ENCODE results near the gene COL19A1.

COL19A1 gene

DNA sequence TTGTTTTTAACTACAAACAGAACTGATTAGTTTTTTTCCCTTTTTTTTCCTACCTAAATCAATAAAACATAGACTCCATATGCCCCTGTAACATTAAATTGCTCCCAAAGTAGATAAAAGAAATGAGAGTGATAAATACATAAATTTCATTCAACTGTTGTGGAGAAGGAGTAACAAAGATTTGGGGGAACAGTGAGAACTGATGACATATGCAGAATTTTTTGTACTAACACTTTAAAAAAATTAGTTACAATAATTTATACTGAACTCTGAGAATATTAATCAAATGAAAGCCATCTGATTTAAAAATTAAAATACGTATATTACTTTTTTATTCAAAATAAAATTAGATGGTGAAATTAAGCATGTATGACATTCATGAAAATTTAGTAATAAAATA lies 195.7 kb downstream of the COL19A1 start:
- no peak for DNase-seq

DNA sequence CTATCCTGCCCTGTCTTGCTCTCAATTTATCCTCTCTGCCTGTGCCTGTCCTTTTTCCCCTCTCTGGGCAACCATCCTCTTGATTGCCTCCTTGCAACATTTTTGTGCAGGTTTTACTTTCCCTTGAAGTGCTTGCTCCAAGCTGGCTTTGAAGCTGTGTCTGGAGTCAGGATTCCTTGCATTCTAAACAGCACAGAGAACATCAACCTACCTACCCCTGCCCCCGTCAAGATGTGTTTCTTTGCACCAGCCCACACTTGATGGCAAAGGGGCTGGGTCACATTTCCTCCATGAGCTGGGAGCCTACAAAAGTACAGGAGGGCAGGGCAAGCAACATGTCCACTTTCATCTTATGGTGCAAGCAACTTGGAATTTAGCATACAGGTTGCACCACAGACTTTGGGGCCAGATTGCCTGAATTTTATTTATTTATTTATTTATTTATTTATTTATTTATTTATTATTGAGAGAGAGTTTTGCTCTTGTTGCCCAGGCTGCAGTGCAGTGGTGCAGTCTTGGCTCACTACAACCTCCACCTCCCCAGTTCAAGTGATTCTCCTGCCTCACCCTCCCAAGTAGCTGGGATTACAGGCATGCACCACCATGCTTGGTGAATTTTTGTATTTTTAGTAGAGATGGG lies 206.3 kb downstream of the COL19A1 start:
- no peak for DNase-seq

DNA sequence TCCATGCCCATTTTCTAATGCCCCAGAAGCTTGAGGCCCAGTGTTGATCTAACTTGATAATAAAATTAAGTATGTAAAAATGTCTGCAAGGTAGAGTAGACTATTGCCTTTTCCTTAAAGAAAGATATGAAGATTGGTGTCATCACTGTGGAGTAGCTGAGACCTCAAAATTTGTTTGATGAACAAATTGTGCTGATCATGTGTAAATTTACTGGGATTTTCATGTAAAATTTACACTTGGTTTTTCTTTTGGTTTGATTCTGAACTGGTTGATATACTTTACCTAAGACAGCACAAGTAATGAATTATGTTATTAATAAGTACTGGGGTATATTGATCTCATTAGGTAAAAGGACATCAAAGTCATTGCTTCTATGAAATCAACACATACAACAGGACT lies 207.3 kb downstream of the COL19A1 start:
- no peak for DNase-seq

DNA sequence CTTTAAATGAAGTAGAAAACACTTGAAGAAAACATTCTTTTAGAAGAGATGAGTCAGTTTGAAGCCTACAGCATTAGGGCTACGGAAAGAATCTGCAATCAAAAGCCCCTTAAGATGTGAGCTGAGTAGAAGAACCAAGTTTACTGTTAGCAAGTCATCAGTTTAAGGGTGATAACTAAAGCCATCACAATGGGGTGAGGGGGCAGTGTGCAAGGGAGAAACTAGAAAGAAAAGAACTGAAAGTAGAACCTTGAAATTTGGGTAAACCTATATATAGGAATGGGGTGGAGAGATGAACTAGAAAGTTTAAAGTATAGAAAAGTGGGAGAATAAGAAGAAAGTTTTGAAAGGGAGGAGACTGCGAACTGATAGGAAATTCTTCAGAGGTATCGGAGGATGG lies 212.9 kb downstream of the COL19A1 start:
- DNase-seq: no peak

DNA sequence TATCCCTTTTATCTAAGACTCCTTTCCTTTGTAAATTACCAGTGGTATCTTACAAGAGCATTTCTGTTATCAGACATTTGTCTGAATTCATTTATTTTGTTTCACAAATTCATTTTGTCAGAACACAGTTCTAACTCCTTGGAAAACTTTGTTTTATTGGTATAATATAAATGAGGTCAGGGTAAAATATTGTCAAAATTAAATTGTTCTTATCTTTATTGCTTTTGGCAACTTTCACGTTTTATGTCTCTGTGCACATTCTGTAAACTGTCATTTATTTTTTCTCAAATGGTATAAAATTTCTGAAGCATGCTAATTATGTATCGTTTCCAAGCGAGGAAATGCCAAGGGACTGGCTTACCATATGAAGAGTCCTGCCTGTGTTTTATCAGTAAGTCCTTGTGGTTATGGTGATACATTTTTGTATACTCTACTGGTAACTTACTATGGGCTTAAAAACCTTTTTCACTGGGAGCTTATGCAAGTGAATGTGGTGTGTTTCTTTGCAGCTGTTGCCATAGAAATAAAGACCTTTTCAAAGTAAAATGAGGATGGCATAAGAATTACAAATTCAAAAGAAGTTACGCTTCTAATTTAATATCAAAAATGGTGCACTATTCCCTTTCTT lies 214.2 kb downstream of the COL19A1 start:
- no peak for DNase-seq

- DNase-seq: no peak
Observed at GRCh38 chr6:70082830-70083229, 216.5 kb downstream of the COL19A1 start.

DNA sequence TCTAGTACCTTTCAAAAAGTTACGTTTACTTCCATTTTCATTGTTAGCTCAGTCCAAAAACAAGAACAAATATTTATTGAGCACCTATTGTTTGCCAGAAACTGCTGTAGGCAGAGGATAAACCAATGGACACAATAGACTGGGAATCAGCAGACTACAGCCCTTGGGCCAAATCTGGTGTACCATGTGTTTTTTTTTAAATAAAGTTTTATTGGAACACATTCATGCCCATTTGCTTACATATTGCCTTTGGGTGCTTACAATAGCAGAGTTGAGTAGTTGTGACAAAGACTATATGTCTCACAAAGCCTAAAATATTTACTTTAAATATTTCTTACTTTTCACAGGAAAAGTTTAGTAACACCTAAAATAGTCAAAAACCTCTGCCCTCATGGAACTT lies 220.4 kb downstream of the COL19A1 start:
- no peak for DNase-seq

DNA sequence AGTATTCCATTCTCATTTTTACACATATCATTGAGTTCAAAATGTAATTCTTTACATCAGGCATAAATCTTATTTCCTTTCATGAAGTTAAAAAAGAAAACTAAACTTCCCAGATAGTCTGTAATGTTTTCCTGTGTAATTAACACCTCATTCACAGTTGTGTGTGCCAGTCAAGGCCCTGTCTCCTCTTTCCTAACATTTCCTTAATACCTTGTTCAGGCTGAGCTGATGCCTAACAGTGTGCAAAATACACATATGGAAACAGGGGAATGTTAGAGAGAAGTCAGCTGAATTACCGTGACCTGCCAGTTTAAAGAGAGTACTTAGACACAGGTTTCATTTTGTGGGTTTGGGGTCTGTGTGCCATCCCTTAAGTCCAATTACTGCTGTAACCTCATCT lies 227.8 kb downstream of the COL19A1 start:
- no peak for DNase-seq

GRCh38 chr6:70099732-70100131 lies 233.4 kb downstream of the COL19A1 start:
- DNase-seq: no peak

GRCh38 chr6:70103798-70104197 lies 237.4 kb downstream of the COL19A1 start:
- DNase-seq: no peak

DNA sequence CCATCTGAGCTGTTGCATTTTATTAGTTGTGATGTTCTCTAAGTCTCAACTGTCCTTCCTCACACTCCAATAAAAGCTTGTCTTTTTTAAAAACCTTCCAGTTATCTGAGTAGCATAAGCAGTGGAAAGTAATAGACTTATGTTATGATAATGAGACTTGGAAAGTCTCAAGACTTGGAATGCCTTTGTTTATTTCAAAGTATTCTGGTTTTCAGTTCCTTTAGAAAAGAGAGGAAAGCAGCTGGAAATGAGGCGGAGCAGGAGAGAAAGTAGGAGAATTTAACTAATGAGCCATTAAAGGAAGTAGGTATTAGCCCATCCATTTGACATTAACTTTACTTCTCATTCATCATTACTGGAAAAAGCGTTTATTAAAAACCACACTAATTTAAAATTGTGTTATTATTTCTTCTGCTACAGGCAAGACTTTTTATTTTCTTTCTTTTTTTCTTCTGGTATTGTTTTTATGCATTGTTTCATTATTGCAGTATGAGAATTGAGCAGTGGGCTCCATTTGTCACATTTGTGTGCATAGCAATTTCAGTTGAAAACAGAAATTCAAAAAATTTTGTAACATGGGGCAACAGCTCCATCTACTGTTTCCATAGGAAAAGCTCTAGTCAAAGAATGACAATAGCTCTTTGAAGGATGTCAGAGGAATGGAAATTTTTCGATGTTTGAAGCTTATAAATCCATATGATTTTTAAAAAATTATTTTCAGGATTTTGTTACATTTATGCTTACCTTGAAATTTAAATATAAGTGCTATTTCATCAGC lies 241.7 kb downstream of the COL19A1 start:
- DNase-seq: peak; percentile 45

- peak; percentile 78 for DNase-seq
Observed at GRCh38 chr6:70110126-70111022, 244.0 kb downstream of the COL19A1 start.

GRCh38 chr6:70111737-70112136 lies 245.4 kb downstream of the COL19A1 start:
- DNase-seq: no peak

DNA sequence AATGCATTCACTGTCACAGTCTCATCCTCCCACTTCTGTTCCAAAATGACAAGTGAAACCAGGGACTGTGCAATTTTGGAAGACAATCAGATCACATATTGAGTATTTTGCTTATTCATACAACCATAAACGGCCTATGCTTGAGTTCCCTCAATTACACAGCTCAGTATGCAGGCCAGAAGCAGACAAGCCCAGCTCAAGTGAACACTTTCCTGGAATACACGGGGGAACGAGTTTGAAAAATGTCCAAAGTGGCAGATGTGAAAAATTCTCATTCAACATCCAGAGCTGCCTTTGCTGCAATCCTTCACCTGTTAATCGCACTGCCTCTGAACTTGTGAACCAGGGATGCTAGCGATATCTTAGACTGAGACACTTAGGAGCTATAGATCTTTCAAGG lies 246.4 kb downstream of the COL19A1 start:
- DNase-seq: no peak

DNA sequence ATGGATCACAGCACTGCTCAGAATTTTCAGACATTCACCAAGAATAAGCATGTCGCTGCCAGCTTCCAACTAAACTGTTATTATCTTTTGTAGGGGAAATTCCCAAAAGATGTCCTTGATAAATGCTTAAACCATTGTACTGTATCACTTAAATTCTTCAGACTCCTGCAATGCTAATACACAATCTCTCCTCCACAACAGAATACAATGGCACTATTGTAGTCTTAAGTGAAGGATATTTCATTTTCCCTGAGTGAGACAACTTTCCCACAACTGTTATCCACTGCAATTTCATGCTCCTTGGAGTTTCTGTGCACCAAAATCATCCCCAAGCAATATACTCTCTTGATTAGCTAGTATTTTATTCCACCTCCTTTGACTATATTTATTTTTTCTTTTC lies 246.8 kb downstream of the COL19A1 start:
- DNase-seq: no peak

GRCh38 chr6:70118670-70119069 lies 252.3 kb downstream of the COL19A1 start:
- no peak for DNase-seq

DNA sequence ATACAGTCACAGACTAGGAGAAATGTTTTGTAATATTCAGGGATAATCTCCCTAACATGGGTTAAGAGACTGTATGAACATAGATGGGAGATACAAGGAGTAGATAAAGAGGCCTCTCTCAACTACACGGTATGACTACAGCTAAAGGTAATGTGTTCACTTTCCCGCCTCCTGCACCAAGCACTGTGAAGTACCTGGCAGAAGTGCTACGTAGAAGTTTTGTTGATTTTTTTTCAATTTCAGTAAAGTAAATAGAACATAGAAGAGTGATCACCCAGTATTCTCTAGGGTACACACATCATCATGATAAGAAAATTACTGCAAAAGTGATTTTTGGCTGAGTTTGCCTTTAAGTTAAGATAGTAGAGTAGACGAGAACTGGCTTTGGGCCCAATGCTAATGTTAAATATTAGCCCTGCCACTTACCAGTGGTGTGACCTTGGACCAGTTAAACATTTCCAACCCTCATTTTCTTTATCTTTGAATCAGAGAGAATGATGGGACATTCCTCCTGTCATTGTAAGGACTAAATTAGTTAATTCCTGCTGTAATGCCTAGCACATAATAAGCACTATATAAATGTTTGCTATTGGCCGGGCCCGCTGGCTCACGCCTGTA lies 253.0 kb downstream of the COL19A1 start:
- no peak for DNase-seq

- DNase-seq: no peak
Observed at GRCh38 chr6:70124443-70124842, 258.1 kb downstream of the COL19A1 start.

DNA sequence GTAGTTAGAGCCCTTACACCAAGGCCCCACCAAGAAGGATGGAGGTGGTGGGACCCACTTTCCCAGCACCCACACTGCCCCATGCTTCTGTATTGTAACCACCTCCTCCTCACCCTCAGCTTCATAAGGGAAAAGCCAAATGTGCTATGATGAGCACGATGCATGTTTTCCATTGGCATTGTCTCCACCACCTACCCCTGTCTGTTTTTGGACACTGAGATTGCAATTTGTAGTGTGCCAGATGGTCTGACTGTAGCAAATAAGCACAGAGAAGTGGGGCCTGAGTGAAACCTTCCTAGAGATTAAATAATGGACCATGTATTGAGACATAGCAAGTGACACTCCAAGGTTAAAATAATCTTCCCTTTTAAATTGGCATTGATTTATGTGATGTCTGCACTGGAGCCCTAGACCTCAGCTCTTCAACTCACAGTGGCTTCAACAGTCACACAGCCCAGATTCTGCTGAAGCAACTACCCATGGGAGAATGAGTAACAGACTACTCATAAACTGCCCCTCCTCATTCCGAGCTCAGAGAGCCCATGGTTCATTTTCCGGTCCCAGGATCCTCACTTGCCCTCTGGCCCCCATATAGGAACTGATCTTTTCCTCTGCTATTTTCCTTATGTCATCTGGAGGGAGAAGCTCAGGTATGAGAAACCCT lies 258.7 kb downstream of the COL19A1 start:
- DNase-seq: peak; percentile 85

DNA sequence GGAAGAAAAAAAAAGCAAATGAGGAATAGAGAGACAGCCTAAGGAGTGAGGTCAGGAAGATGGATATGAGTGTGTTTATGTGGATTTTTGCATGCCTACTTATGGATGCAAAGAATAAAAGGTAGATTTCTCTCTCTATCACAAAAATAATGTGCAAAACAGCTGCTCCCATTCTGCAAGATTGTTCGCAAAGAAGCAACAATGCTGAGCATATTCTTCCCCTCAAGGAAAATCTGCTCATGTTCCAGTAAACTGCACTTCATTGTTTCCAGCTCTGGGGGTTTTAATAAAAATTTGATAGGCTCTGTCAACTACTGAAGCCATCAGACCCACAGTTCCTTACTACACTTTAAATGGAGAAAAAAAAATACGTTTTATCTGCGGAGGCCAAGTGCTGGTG lies 259.2 kb downstream of the COL19A1 start:
- DNase-seq: no peak

GRCh38 chr6:70129341-70129740 lies 263.0 kb downstream of the COL19A1 start:
- no peak for DNase-seq

DNA sequence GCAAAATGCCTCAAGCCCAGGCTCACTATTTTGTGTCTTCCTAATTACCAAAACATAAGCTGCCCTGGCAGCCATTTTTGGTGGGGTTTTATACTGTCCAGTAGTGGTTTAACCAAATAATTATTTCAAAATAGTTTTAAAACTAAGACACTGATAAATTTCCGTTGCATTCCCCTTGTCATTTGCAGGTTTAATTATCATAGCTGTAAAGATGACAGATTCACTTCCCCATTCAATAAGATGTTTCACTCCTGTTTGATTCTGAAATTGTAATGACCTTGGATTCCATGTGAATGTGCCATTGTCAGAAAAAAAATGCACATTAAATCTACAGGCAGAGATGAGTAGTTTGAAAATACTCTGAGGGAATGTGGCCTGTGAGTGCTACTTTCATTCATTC lies 264.5 kb downstream of the COL19A1 start:
- no peak for DNase-seq

All from fibroblast of skin of right biceps (primary cell).